IMR-90 (cell line): ENCODE data around the gene SENP6. TPM values are rescaled to one million over a fixed set of nuclear protein-coding genes. Genes with fewer than 3 reads are reported as not detected.
A peak's percentile ranks its signal among the peaks of the same experiment; 100 is the strongest.

Experiments
- ATAC-seq: fragments of 200-7000 bp; cut with Tn5 transposase; 2 replicates; pipeline ENCODE4 v1.9.1; 2020; ENCODE audit warnings: low read depth, mild to moderate bottlenecking, moderate library complexity
- BruUV-seq: library from RNA; stranded (reverse); fragments of 400-500 nt; replicated peaks from 2 replicates; lab custom pipeline; 2021; lab: Mats Ljungman, UMichigan
- CTCF ChIA-PET: fragments of 300-600 bp; formaldehyde crosslinking; extraction: SDS; loops from one replicate; lab custom pipeline; 2021; ENCODE audit warnings: antibody characterized with exemption; lab: Yijun Ruan, JAX
- POLR2A ChIA-PET: fragments of 300-600 bp; sonication (Branson Sonifier 250); formaldehyde crosslinking; loops from one replicate; lab custom pipeline; 2022; ENCODE audit warnings: antibody characterized with exemption; ENCODE audit not compliant: unreplicated experiment; lab: Charles Lee
- DNase-seq: peaks from one replicate; pipeline ENCODE4 v3.0.0; 2013
- H2AFZ ChIP-seq: replicated peaks from 2 replicates; pipeline ENCODE3; 2013; ENCODE audit warnings: low read length, mild to moderate bottlenecking; ENCODE audit not compliant: poor library complexity
- H2AK5ac ChIP-seq: 2 replicates; pipeline ENCODE4 v1.6.1; 2013; ENCODE audit warnings: low read depth, low read length, inconsistent platforms
- H2AK9ac ChIP-seq: replicated peaks from 2 replicates; pipeline ENCODE3; 2013; ENCODE audit warnings: mild to moderate bottlenecking, low read depth, low read length, moderate library complexity; ENCODE audit not compliant: poor library complexity
- H2BK120ac ChIP-seq: 2 replicates; pipeline ENCODE4 v1.6.1; 2013; ENCODE audit warnings: low read depth, low read length, inconsistent platforms
- H2BK15ac ChIP-seq: 3 replicates; pipeline ENCODE4 v1.6.1; 2013; ENCODE audit warnings: low read depth, low read length, inconsistent platforms
- H2BK20ac ChIP-seq: 2 replicates; pipeline ENCODE4 v1.6.1; 2013; ENCODE audit warnings: low read depth, mild to moderate bottlenecking, inconsistent platforms, low read length, moderate library complexity
- H2BK5ac ChIP-seq: 2 replicates; pipeline ENCODE4 v1.6.1; 2013; ENCODE audit warnings: mild to moderate bottlenecking, low read depth, low read length, inconsistent platforms; ENCODE audit not compliant: poor library complexity, severe bottlenecking
- H3K14ac ChIP-seq: replicated peaks from 2 replicates; pipeline ENCODE4 v1.6.1; 2013; ENCODE audit warnings: low read depth, low read length, inconsistent platforms
- H3K18ac ChIP-seq: 2 replicates; pipeline ENCODE4 v1.6.1; 2013; ENCODE audit warnings: low read depth, low read length, control low read depth
- H3K23ac ChIP-seq: 2 replicates; pipeline ENCODE4 v1.6.1; 2013; ENCODE audit warnings: low read depth, low read length, inconsistent platforms
- H3K27ac ChIP-seq: 2 replicates; pipeline ENCODE4 v1.5.1; 2013; ENCODE audit warnings: mild to moderate bottlenecking, control low read depth, low read length; ENCODE audit not compliant: insufficient read depth
- H3K27me3 ChIP-seq: 2 replicates; pipeline ENCODE4 v1.6.1; 2013; ENCODE audit warnings: low read length; ENCODE audit not compliant: control insufficient read depth, insufficient read depth
- H3K36me3 ChIP-seq: 2 replicates; pipeline ENCODE4 v1.6.1; 2013; ENCODE audit warnings: low read length, mixed read lengths; ENCODE audit not compliant: control insufficient read depth, insufficient read depth
- H3K4ac ChIP-seq: 2 replicates; pipeline ENCODE4 v1.6.1; 2013; ENCODE audit warnings: low read depth, low read length, inconsistent platforms
- H3K4me1 ChIP-seq: 2 replicates; pipeline ENCODE4 v1.6.1; 2013; ENCODE audit warnings: low read length, mixed read lengths; ENCODE audit not compliant: control insufficient read depth, insufficient read depth
- H3K4me2 ChIP-seq: 2 replicates; pipeline ENCODE4 v1.6.1; 2013; ENCODE audit warnings: low read depth, mild to moderate bottlenecking, control low read depth, low read length, moderate library complexity
- H3K4me3 ChIP-seq: 2 replicates; pipeline ENCODE4 v1.5.1; 2013; ENCODE audit warnings: low read depth, mild to moderate bottlenecking, control low read depth, low read length, moderate library complexity; ENCODE audit not compliant: insufficient read depth
- H3K56ac ChIP-seq: 2 replicates; pipeline ENCODE4 v1.6.1; 2013; ENCODE audit warnings: low read length, inconsistent platforms; ENCODE audit not compliant: insufficient read depth; ENCODE audit errors: extremely low read depth
- H3K79me1 ChIP-seq, 2 experiments: 2 replicates each; pipeline ENCODE4 v1.6.1; 2013; ENCODE audit warnings: low read length in 2 of 2, inconsistent platforms in 1 of 2, low read depth in 1 of 2
- H3K9ac ChIP-seq: 2 replicates; pipeline ENCODE4 v1.6.1; 2013; ENCODE audit warnings: low read depth, low read length, control low read depth
- H3K9me1 ChIP-seq: 2 replicates; pipeline ENCODE4 v1.6.1; 2013; ENCODE audit warnings: low read length, inconsistent platforms; ENCODE audit not compliant: insufficient read depth
- H3K9me3 ChIP-seq: 2 replicates; pipeline ENCODE4 v1.6.1; 2013; ENCODE audit warnings: low read length; ENCODE audit not compliant: control insufficient read depth, insufficient read depth
- H4K20me1 ChIP-seq: 2 replicates; pipeline ENCODE4 v1.6.1; 2013; ENCODE audit warnings: low read length, inconsistent platforms; ENCODE audit not compliant: insufficient read depth
- H4K5ac ChIP-seq: 2 replicates; pipeline ENCODE4 v1.6.1; 2013; ENCODE audit warnings: mild to moderate bottlenecking, low read depth, low read length, control low read depth
- H4K8ac ChIP-seq, 2 experiments: 2 replicates each; pipeline ENCODE4 v1.6.1; 2013; ENCODE audit warnings: low read depth in 2 of 2, low read length in 2 of 2, control low read depth in 1 of 2, inconsistent platforms in 1 of 2
- H4K91ac ChIP-seq: 2 replicates; pipeline ENCODE4 v1.6.1; 2013; ENCODE audit warnings: low read depth, low read length, inconsistent platforms; ENCODE audit not compliant: insufficient read depth
- RCOR1 ChIP-seq: IDR thresholded peaks from 2 replicates; pipeline ENCODE4 v1.6.1; 2012; ENCODE audit warnings: mild to moderate bottlenecking, low read length, improper control_type of control experiment; ENCODE audit not compliant: insufficient replicate concordance
- WGBS, 2 experiments: methylation state at CpG; one replicate each; pipeline versions ENCODE4 v1.1.5 to v1.1.7; 2013; ENCODE audit warnings: missing lambda C conversion rate in 2 of 2; ENCODE audit not compliant: insufficient read length in 1 of 2; ENCODE audit errors: extremely low coverage in 2 of 2; 5-methylcytosine and 5-hydroxymethylcytosine counted together
- dilution Hi-C: fragments of 300-500 bp; cut with HindIII; formaldehyde crosslinking; loops from one replicate; pipeline ENCODE4 v1.14.3; 2018; ENCODE audit warnings: low sequenced_read_pairs; ENCODE audit not compliant: unreplicated experiment
- in situ Hi-C: fragments of 300-500 bp; cut with MboI; formaldehyde crosslinking; loops from 3 replicates; pipeline ENCODE4 v1.14.3; 2019; ENCODE audit warnings: low sequenced_read_pairs, inconsistent platforms, mixed read lengths
- intact Hi-C: fragments of 100-400 bp; cut with micrococcal nuclease; formaldehyde crosslinking; loops from 2 replicates; pipeline ENCODE4 v1.10.0; 2022
- polyA plus RNA-seq, 3 experiments: library from polyadenylated mRNA; depleted of rRNA; stranded (reverse); fragments of >200 nt; gene quantifications; 2 replicates each; pipeline ENCODE4 v1.2.3, GENCODE V29; 2012; ENCODE audit warnings: low replicate concordance in 1 of 3
- total RNA-seq: library from RNA; depleted of rRNA; stranded (reverse); fragments of >200 nt; gene quantifications from 2 replicates; pipeline ENCODE4 v1.2.3, GENCODE V29; 2012

The SENP6 gene
- total and polyA plus RNA-seq, 2 of the 4 experiments (the other 2 are of a cell fraction), result 23.1 to 25.8 TPM

DNA sequence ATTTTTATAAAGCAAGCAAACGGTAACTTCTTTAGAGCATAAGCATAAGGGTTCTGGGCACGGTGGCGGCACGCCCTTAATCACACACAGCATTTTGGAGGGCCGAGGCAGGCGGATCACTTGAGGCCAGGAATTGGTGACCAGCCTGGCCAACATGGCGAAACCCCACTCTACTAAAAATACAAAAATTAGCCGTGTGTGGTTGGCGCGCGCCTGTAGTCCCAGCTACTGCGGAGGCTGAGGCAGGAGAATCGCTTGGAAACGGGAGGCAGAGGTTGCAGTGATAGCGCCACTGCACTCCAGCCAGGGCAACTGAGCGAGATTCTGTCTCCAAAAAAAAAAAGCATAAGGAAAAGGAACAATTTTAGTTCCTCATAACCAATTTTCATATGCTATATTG is 2.6 kb downstream of the SENP6 start:
- Histone ChIP-seq H2AFZ (no peak overlapping the region), H2BK15ac (no peak overlapping the region), H3K4me3 (peak overlapping the region; percentile 96; the same call in 1 of the 2 replicates), H3K23ac (no peak overlapping the region; the same call in none of the 2 replicates), H3K4me2 (peak overlapping the region; percentile 100), H3K56ac (no peak overlapping the region), H2AK9ac (no peak overlapping the region), H3K36me3 (no peaks in the 10 kb centered on the region), H4K8ac (no peak overlapping the region), H3K9ac (no peak overlapping the region), H3K27ac (no peak overlapping the region), H4K91ac (no peak overlapping the region), H3K18ac (no peak overlapping the region), H3K27me3 (no peaks in the 10 kb centered on the region), H3K9me1 (peaks cover 3% of the 10 kb centered on the region), H3K4ac (no peak overlapping the region), H2BK20ac (no peak overlapping the region), H3K9me3 (no peaks in the 10 kb centered on the region), H4K5ac (no peak overlapping the region), H2BK5ac (no peak overlapping the region), H3K14ac (no peak overlapping the region), H4K20me1 (peaks cover 56% of the 10 kb centered on the region), H2BK120ac (no peak overlapping the region), H2AK5ac (no peak overlapping the region), H3K79me1 (peaks cover 5 to 58% of the 10 kb centered on the region in 2 experiments; a peak in 3 of 4 replicates), H3K4me1 (peaks cover 3% of the 10 kb centered on the region)
- CTCF ChIA-PET, result no interaction called here
- dilution Hi-C loops, result no loop called here
- WGBS, 2 experiments, result no CpG with 5 or more reads among the region's 16 CpGs
- in situ Hi-C loops, result no loop called here
- ATAC-seq (no peak), DNase-seq (no peak)
- POLR2A ChIA-PET, result no interaction called here
- intact Hi-C loops, result no loop called here
- TSS peak; percentile 3 for BruUV-seq
- no peak for TF ChIP-seq RCOR1
